GM12865 (cell line): ENCODE measurements around the gene FADS2.

Experiments
- DNase-seq: peaks from one replicate; pipeline ENCODE4 v3.0.0; 2010; ENCODE audit warnings: low read depth
- H3K4me3 ChIP-seq: 2 replicates; pipeline ENCODE4 v1.5.1; 2011; ENCODE audit warnings: mild to moderate bottlenecking, low read depth, low read length, control low read depth
- CTCF ChIP-seq: IDR thresholded peaks from 2 replicates; pipeline ENCODE4 v1.5.1; 2011; ENCODE audit warnings: low read length, control low read depth, low read depth, inconsistent platforms; ENCODE audit not compliant: insufficient read depth; ENCODE audit errors: missing control alignments

FADS2 gene

GRCh38 chr11:61838501-61838900 is 10.4 kb downstream of the FADS2 start:
- H3K4me3 ChIP-seq, result no peak overlapping the region
- no peak for TF ChIP-seq CTCF
- DNase-seq, result no peak

DNA sequence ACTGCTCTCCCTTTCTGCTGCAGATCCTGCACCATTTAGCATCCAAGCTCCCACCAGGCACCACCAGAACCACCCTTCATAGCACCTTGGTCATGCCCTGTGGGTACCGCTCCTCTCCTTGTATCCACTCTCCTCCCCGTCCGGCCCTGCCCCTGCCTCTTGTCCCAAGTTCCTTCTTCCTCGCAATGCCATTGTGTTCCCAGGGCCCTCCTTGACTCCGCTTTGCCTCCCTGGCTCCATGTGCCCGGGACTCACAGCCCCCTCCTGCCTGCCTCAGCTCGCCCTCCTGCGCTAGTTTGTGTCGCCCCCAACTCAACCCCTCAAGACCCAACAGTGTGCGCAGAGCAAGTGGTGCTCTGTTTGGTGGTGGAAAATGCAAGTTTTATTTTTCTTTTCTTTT is 10.8 kb downstream of the FADS2 start:
- no peak for TF ChIP-seq CTCF
- no peak for DNase-seq
- H3K4me3 ChIP-seq, result no peak overlapping the region

DNA sequence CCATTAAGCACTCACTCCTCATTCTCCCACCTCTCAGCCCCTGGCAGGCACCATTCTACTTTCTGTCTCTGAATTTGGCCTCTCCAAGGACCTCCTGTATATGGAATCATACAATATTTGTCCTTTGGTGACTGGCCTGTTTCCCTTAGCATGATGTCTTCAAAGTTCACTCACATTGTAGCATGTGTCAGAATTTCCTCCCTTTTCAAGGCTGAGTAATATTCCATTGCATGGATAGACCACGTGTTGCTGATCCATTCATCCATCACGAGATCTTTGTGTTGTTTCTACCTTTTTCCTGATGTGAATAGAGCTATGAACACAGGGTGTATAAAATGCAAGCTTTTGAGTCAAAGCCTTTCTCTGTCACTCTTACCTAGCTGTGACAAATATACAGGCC is 11.6 kb downstream of the FADS2 start:
- no peak for TF ChIP-seq CTCF
- DNase-seq, result no peak
- no peak overlapping the region for H3K4me3 ChIP-seq

- TF ChIP-seq CTCF, result no peak
- DNase-seq, result no peak
- no peak overlapping the region for H3K4me3 ChIP-seq
Measured at GRCh38 chr11:61840371-61840770, 12.3 kb downstream of the FADS2 start.

DNA sequence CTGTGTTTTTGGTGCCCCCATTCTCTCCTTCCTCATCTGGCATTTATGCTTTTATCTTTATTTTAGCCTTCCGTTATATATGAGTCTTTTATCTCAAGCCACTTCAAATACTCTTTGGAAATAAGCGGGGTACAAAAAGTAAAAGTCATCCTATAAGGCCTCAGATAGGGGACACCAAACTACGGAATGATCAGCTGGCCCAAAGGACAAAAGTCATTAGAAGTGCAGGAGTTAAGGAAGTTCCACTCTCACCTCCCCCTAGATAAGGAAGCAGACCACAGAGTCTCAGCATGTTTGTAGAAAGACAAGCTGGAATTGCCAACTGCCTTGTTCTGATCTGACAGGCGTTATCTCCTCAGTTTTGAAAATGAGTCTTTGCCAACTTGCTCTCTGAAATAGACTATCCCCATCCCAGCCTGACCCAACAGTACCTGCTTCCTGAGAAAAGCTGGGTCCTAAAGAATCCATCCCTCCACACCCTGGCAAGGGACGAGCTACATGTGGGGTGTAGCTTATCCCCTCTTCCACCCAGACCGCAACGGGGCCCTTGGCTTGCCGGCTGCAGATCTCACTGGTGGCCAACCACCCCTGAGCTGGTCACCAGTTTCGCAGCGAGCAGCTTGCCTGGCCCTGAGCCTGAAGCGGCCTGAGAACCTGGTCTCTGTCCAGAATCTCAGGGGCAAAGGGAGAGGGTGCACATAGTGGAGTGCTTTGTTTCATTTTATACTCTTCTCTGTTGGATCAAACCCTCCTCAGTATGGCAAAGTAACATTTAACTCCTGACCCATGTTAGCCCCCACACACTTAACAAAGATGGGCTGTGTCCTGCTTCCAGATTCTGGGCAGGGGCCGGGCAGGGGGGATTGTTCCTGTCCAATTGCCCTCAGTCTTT is 13.8 kb downstream of the FADS2 start:
- H3K4me3 ChIP-seq, result no peak overlapping the region
- no peak for DNase-seq
- TF ChIP-seq CTCF, result no peak

GRCh38 chr11:61842528-61842820 is 14.4 kb downstream of the FADS2 start:
- no peak for DNase-seq
- no peak overlapping the region for H3K4me3 ChIP-seq
- no peak for TF ChIP-seq CTCF
